Kidney glomerular epithelial cell (primary cell): Measurements from ENCODE around the gene GAP43.
"Not testable (repeated sequence)": the region's sequence is repeated elsewhere in the genome, so short reads cannot be mapped to it uniquely, and the experiment has no call there.

Experiments
- DNase-seq: peaks from one replicate; lab custom pipeline; 2025; lab: John Stamatoyannopoulos, UW

GAP43 gene

DNA sequence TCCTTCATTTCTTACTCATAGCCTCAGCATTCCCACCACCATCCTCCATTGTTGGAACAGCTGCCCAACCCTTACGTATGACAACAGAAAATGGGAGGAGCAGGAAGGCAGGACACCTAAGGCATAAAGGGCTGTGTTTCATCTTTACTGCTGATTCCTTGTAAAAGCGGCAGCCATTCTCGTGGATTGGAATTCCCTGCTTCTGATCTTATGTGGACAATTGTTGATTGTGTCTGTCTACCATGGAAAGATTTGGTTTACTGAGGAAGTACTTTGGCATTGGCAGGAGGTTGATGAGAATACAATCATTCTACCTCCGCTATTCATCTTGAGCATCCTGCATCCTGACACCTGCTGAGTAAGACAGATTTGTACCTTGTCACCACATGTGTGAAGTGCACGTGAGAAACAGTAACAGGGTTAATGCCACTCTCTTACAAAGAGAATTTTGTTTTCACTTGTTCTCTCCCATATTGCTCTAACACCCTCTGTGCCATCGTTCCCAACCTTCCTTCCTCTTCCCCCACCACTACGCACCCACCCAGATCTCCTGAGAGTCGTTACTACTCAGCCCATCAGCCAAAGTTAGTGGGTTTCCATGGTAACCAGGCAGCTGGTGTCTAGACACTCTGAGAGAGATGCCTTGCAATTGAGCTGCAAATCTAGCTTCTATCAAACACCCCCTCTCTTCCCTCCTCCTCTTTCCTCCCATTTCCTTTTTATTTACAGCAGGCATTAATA lies 75.7 kb downstream of the GAP43 start:
- DNase-seq, result no peak

GRCh38 chr3:115699706-115700105 lies 76.4 kb downstream of the GAP43 start:
- DNase-seq, result no peak

DNA sequence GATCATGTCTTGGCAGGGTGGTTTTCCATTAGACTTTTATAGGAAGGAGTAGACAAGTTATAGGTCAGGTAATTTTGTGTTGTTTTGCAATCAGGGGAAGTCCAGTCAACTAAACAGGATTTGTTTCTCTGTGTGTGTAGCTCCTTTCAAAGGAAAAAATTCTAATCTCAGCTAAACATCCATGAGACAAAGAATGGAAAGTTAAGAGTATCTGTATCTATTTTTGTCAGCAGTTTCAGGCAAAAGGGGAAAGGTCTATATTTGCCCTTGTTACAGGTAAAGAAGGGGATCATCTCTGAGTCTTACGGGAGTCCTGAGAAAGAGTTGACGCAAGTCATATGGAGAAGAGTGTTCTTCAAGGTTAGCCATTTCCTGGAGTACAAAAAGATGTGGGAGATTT lies 79.3 kb downstream of the GAP43 start:
- DNase-seq, result no peak

DNA sequence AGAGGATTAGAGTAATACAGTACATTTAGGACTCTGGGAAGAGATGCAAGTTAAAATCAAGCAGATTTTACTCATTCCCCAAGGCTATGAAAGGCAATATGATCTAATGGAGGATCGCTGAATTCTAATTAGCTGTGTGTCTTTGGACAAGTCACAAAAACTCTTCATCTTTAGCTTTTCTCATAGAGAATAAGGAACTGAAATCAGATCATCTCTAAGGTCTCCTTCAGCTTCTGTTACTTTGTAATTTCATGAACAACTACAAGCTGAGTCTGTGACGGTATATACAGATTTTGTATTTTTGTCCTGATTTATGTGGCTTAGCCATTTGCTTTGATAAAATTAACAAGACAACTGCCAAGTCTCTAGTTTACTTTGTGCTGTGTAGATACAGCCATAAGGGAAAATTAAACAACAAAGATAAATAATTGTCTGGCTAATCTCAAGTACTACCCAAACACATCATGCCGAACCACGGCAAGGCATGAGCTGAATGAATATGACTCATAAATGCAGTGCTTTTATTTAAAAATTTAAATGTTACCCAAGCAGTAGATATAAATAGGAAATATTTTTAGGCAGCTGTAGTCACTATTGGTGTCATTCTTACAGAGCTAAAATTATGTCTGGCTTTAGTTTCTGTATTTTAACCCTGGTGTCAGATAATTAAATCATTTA lies 81.5 kb downstream of the GAP43 start:
- DNase-seq, result no peak

DNA sequence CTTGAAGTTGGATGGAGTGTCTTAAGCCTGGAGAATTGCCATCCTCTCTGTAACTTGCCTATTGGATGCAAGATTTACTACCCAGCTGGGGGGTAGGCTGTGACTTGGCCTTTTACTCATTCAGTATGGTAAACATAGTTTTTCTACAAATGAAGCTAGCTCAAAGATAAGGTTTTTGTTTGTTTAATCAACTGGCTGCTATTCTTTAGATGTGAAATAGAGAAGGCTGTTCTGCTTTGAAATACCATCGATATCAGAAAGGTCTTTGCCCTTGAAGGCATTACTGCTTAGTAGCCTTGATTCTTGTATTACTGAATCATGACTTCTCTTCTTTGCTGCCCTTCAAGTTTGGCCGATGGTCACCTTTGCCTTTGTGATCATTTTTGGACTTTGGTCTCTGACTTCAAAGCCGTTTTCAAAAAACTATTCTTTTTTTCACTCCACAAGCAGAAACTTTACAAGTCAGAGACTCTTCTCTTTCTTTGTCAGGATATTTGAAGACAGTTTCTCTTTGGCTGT lies 83.1 kb downstream of the GAP43 start:
- no peak for DNase-seq

- DNase-seq, result no peak
Measured at GRCh38 chr3:115708540-115708939, 85.2 kb downstream of the GAP43 start.

- DNase-seq, result no peak
Measured at GRCh38 chr3:115709093-115709492, 85.8 kb downstream of the GAP43 start.

- no peak for DNase-seq
Measured at GRCh38 chr3:115709931-115710330, 86.6 kb downstream of the GAP43 start.

DNA sequence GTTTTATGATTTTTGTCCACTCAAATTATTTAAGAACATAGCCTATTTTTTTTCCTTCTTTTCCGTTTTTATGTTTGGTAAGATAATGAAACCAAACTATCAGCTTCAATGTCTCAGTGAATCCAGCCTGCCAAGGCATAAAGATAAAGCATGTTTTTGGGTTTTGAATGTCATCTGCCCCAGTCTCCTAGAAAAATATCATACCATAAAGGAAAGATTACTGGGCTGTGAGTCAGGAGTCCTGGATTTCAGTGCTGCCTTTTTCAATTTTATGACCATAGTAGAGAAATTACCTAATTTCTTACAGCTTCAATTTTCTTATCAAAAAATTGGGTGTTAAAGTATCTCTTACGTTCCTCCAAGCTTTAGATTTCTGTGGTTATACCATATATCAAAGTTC lies 87.5 kb downstream of the GAP43 start:
- DNase-seq, result no peak

GRCh38 chr3:115712871-115713270 lies 89.6 kb downstream of the GAP43 start:
- DNase-seq, result no peak

- no peak for DNase-seq
Measured at GRCh38 chr3:115713284-115713683, 90.0 kb downstream of the GAP43 start.

DNA sequence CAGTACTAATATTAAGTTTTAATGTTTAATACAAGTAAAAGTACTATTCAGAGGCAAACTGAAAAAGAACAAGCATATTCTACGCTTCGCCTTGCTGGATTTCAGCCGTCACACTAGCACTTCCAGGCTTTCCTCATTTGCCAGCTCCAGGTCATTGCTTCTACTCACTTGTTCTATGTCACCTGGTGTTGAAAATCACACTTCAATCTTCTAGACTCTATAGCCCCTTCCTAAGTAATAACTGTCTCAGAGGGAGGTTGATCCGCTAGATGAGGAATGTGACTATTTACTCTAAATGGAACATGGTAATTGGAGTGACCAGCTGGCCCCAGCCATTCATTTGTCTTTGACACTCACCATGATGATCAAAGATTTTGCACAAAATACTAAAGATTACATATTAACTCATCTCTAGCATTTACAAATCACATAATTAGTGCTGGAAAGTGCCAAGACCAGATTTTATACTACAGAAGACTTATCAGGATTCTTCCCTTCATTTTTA lies 92.0 kb downstream of the GAP43 start:
- no peak for DNase-seq

- DNase-seq, result no peak
Measured at GRCh38 chr3:115720983-115721382, 97.7 kb downstream of the GAP43 start.

- no peak for DNase-seq
Measured at GRCh38 chr3:115725800-115726199, 102.5 kb downstream of the GAP43 start.

DNA sequence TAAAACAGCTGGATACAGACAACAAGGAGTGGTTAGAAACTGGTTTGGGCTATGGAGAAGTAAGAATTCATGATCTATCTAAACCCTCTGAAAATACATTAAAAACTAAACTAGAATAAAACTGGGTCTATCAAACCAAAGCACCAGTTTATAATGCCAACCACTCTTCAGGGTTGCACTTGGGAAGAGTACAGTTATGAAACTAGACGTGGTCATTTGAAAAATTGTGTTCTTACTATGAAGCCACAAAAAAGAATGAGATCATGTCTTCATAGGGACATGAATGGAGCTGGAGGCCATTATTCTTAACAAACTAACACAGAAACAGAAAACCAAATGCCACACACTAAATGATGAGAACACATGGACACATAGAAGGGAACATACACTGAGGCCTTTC lies 103.8 kb downstream of the GAP43 start:
- DNase-seq, result no peak

DNA sequence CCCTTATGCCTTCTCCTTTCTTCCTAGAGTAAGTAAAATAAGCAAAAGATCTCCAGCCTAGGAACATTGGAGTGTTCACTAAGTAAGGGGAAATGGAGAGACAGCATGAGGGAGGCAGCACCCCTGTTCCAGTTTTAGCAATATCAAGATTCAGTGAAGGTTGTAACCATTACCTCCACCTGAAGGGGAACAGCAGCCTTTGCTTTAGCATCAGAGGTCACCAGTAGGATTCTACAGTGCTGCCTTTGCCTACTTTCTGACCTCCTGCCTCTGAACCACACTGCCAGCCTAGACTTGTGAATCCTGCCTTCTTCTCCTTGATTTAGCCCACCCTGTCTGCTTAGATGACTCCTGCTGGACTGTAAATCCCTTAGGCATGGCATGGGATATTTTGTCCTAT lies 104.7 kb downstream of the GAP43 start:
- DNase-seq, result no peak

- DNase-seq, result not testable (repeated sequence)
Measured at GRCh38 chr3:115736341-115736740, 113.0 kb downstream of the GAP43 start.

DNA sequence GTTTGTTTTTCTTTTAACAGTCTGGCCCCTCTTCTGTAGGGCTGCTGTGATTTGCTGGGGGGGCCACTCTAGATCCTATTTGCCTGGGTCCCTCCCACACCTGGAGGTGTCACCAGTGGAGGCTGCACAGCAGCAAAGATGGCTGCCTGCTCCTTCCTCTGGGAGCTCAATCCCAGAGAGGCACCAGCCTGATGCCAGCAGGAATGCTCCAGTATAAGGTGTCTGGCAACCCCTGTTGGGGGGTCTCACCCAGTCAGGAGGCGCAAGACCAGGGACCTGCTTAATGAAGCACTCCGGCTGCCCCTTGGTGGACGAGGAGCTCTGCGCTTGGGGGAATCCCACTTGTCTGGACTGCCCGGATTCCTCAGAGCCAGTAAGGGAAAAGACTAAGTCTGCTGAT lies 118.3 kb downstream of the GAP43 start:
- DNase-seq, result no peak

DNA sequence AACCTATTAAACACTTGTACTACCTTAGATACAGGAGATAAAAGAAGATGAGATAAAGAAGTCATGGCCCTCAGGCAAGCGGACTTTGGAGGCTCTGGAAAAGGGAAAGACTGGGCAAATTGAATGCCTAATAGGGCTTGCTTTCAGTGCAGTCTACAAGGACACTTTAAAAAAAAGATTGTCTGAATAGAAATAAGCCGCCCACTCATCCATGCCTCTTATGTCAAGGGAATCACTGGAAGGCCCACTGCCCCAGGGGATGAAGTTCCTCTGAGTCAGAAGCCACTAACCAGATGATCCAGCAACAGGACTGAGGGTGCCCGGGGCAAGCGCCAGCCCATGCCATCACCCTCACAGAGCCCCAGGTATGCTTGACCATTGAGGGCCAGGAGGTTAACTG lies 121.2 kb downstream of the GAP43 start:
- DNase-seq, result not testable (repeated sequence)

DNA sequence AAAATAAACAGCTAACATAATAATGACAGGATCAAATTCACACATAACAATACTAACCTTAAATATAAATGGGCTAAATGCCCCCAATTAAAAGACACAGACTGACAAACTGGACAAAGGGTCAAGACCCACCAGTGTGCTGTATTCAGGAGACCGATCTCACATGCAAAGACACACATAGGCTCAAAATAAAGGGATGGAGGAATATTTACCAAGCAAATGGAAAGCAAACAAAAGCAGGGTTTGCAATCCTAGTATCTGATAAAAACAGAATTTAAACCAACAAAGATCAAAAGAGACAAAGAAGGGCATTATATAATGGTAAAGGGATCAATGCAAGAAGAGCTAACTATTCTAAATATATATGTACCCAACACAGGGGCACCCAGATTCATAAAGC lies 129.7 kb downstream of the GAP43 start:
- DNase-seq, result not testable (repeated sequence)

GRCh38 chr3:115758076-115758763 lies 134.9 kb downstream of the GAP43 start:
- no peak for DNase-seq

DNA sequence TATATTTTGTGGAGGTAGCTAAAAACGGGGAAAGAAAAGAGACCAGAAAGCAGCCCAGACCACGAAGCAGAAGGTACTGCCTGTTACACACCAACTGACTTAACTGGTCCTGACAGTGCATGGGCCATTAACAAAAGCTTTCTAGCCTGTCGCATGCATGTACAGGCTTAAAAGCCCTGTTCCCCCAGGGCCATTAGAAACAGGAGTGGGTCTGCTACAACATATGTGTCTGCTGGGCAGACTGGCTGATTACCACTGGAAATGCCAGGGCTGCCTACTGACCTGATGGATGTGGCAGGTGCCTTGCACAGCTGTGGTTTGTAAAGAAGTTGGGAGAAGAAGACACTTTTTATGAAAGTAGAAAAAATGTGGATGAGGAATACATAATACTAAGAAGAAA lies 137.4 kb downstream of the GAP43 start:
- DNase-seq, result no peak

DNA sequence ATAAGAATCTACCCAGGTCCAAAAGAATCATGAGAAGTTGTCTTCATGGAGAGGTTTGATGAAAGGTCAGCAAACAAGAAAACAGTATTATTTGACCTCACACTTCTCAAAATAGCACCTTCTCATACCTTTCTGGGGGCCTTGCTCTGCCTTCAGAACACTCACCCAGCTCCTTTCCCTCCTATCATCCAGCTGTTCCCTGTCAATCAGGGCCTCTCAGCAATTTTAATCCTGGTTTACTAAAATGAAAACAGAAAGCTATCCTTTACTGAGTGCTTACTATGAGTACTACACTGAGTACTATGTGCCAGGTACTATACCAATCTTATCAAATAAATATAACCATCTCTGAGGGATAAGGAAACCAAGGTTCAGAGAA lies 138.6 kb downstream of the GAP43 start:
- DNase-seq, result no peak
